ENCODE data around the gene REV1.
"Not testable (repeated sequence)": the region's sequence is repeated elsewhere in the genome, so short reads cannot be mapped to it uniquely, and the experiment has no call there.

Gene REV1

DNA sequence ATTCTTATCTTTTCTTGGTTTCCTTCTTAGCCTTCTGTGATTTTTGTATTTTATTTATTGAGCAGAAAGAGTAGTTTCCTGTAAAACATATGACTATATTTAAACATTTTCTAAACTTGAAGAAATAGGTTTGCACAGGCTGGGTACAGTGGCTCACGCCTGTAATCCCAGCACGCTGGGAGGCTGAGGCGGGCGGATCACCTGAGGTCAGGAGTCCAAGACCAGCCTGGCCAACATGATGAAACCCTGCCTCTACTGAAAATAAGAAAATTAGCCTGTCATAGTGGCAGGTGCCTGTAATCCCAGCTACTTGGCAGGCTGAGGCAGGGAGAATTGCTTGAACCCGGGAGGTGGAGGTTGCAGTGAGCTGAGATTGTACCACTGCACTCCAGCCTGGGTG, 121.0 kb downstream of the REV1 start:
- H3K27me3 ChIP-seq (ENCODE audit: control insufficient read depth, insufficient read depth, low read length); H3K9ac ChIP-seq (ENCODE audit: low read depth, low read length); H3K4me1 ChIP-seq (ENCODE audit: control insufficient read depth, insufficient read depth, low read length); H3K4me3 ChIP-seq (ENCODE audit: low read depth, low read length); H3K9me3 ChIP-seq (ENCODE audit: control insufficient read depth, insufficient read depth, low read length): not testable (repeated sequence)
- peaks cover 22% of the 10 kb centered on the region for H3K36me3 ChIP-seq (ENCODE audit: control insufficient read depth, insufficient read depth, low read length)

DNA sequence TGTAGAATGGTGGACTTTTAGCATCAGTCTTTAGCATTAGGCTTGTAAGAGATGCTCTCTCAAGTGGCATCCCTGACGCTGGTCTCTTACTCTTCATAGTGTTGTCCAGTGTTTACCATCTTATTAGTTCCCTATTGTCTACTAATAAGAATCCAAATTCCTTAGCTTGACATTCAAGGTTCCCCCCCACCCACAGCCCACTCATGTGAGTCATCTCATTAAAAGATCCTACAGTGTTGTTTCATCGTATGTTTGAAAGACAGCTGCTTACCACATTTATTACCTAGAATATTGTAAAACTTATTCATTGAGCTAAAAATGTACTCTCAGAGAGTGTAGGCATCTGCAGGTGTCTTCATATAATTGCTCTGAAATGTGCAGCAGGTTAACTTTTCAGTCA, 124.2 kb downstream of the REV1 start:
- Histone ChIP-seq H3K9me3 (ENCODE audit: control insufficient read depth, insufficient read depth, low read length) (no peaks in the 10 kb centered on the region), H3K4me1 (ENCODE audit: control insufficient read depth, insufficient read depth, low read length) (no peaks in the 10 kb centered on the region), H3K27me3 (ENCODE audit: control insufficient read depth, insufficient read depth, low read length) (no peaks in the 10 kb centered on the region), H3K36me3 (ENCODE audit: control insufficient read depth, insufficient read depth, low read length) (peaks cover 22% of the 10 kb centered on the region), H3K4me3 (ENCODE audit: low read depth, low read length) (no peak overlapping the region), H3K9ac (ENCODE audit: low read depth, low read length) (no peak overlapping the region)

DNA sequence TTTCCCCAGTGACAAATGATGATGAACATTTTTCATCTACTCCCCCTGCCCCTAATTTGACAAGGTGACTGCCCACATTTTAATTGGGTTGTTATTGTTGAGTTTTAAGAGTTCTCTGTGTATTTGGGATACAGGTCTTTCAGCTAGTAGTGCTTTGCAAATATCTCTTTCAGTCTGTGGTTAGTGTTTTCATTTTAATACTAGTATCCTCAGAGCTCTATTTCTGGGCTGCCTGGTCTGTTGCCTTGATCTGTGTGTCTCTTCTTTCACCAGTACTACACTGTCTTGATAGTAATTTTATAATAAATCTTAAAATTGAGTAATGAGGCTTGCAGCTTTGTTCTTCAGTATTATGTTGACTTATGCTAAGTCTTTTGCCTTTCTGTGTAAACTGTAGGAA, 133.0 kb downstream of the REV1 start:
- H3K4me3 ChIP-seq (ENCODE audit: low read depth, low read length), result no peak overlapping the region
- no peaks in the 10 kb centered on the region for H3K9me3 ChIP-seq (ENCODE audit: control insufficient read depth, insufficient read depth, low read length)
- no peaks in the 10 kb centered on the region for H3K36me3 ChIP-seq (ENCODE audit: control insufficient read depth, insufficient read depth, low read length)
- H3K9ac ChIP-seq (ENCODE audit: low read depth, low read length), result no peak overlapping the region
- H3K4me1 ChIP-seq (ENCODE audit: control insufficient read depth, insufficient read depth, low read length), result no peaks in the 10 kb centered on the region
- H3K27me3 ChIP-seq (ENCODE audit: control insufficient read depth, insufficient read depth, low read length), result no peaks in the 10 kb centered on the region

DNA sequence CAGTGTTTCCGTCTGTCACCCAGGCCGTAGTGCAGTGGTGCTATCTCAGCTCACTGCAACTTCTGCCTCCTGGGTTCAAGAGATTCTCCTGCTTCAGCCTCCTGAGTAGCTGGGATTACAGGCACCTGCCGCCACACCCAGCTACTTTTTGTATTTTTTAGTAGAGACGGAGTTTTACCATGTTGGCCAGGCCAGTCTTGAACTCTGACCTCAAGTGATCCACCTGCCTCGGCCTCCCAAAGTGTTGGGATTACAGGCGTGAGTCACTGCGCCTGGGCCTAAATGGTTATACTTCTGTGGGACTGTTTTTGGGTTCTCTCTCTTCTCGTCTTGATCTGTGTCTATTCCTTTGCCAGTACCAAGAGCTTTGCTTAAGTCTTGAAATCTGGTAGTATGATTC, 135.0 kb downstream of the REV1 start:
- not testable (repeated sequence) for H3K4me3 ChIP-seq (ENCODE audit: low read depth, low read length); H3K36me3 ChIP-seq (ENCODE audit: control insufficient read depth, insufficient read depth, low read length); H3K4me1 ChIP-seq (ENCODE audit: control insufficient read depth, insufficient read depth, low read length); H3K9ac ChIP-seq (ENCODE audit: low read depth, low read length); H3K27me3 ChIP-seq (ENCODE audit: control insufficient read depth, insufficient read depth, low read length); H3K9me3 ChIP-seq (ENCODE audit: control insufficient read depth, insufficient read depth, low read length)

DNA sequence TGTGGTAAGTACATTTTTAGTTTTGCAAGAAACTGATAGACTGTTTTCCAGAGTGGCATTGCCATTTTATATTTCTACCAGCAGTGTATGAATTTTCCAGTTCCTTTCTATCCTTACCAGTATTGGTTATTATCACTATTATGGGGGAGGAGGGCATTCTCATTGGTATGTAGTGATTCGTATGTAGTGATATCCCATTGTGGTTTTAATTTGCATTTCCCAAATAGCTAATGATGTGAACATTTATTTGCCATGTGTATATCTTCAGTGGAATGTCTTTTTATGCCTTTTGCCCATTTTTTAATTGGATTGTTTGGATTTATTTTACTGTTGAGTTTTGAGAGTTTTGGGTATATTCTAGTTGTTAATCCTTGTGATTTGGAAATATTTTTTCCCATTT, 135.7 kb downstream of the REV1 start:
- no peak overlapping the region for H3K9ac ChIP-seq (ENCODE audit: low read depth, low read length)
- H3K9me3 ChIP-seq (ENCODE audit: control insufficient read depth, insufficient read depth, low read length), result no peaks in the 10 kb centered on the region
- H3K4me1 ChIP-seq (ENCODE audit: control insufficient read depth, insufficient read depth, low read length), result no peaks in the 10 kb centered on the region
- no peaks in the 10 kb centered on the region for H3K36me3 ChIP-seq (ENCODE audit: control insufficient read depth, insufficient read depth, low read length)
- H3K27me3 ChIP-seq (ENCODE audit: control insufficient read depth, insufficient read depth, low read length), result no peaks in the 10 kb centered on the region
- H3K4me3 ChIP-seq (ENCODE audit: low read depth, low read length), result no peak overlapping the region

Data from iPS-15b (cell line).